ENCODE measurements around the gene KLHL10. TPM values are rescaled to one million over a fixed set of nuclear protein-coding genes. Genes with fewer than 3 reads are reported as not detected.

KLHL10 gene
- total and polyA plus RNA-seq, 2 of the 4 experiments (the other 2 are of a cell fraction): 0.18 TPM; not detected in 1

- TF ChIP-seq MAZ (IDR thresholded peaks at IDR 0.05; ENCODE audit: borderline replicate concordance, low read depth, low read length) (no peak), FOS (IDR thresholded peaks at IDR 0.05; ENCODE audit: low read depth, low read length) (no peak), USF2 (IDR thresholded peaks at IDR 0.05; ENCODE audit: low read depth, low read length) (no peak), CHD1 (IDR thresholded peaks at IDR 0.05; ENCODE audit: low read depth, low read length) (no peak), POLR2A (IDR thresholded peaks at IDR 0.05; ENCODE audit: low read depth, low read length) (no peak), BHLHE40 (IDR thresholded peaks at IDR 0.05; ENCODE audit: low read depth, low read length) (no peak), RCOR1 (IDR thresholded peaks at IDR 0.05; ENCODE audit: insufficient replicate concordance, low read length) (no peak)
Observed at GRCh38 chr17:41803049-41804020, 34.3 kb upstream of the KLHL10 start (continued).

Measured in IMR-90 (cell line).